ENCODE results near the gene ELK3.

The ELK3 gene

GRCh38 chr12:96235484-96235826, 41.3 kb downstream of the ELK3 start:
- ATAC-seq = no peak
- TF ChIP-seq TOX (CRISPR knock-in tag; IDR thresholded peaks at IDR 0.05; ENCODE audit: borderline replicate concordance) (no peak), ZFP30 (CRISPR knock-in tag; IDR thresholded peaks at IDR 0.05) (no peak), SNAI2 (CRISPR knock-in tag; IDR thresholded peaks at IDR 0.05) (no peak), OSR1 (CRISPR knock-in tag; IDR thresholded peaks at IDR 0.05) (no peak), TCF4 (CRISPR knock-in tag; IDR thresholded peaks at IDR 0.05; ENCODE audit: borderline replicate concordance) (no peak), BACH2 (CRISPR knock-in tag; IDR thresholded peaks at IDR 0.05; ENCODE audit: borderline replicate concordance) (no peak), TSHZ2 (CRISPR knock-in tag; IDR thresholded peaks at IDR 0.05) (no peak), ZNF565 (CRISPR knock-in tag; conservative IDR thresholded peaks at IDR 0.05; ENCODE audit: low read depth) (no peak), CREB5 (CRISPR knock-in tag; IDR thresholded peaks at IDR 0.05; ENCODE audit: low read depth) (no peak), ZFP3 (CRISPR knock-in tag; IDR thresholded peaks at IDR 0.05) (no peak), ZNF8 (CRISPR knock-in tag; IDR thresholded peaks at IDR 0.05) (no peak), CSDC2 (CRISPR knock-in tag; IDR thresholded peaks at IDR 0.05) (no peak), ZNF70 (CRISPR knock-in tag; IDR thresholded peaks at IDR 0.05) (no peak), RARB (CRISPR knock-in tag; IDR thresholded peaks at IDR 0.05) (no peak)

- TF ChIP-seq PATZ1 (CRISPR knock-in tag; IDR thresholded peaks at IDR 0.05; ENCODE audit: borderline replicate concordance) (no peak), ESRRG (CRISPR knock-in tag; IDR thresholded peaks at IDR 0.05) (no peak), ZC3H10 (CRISPR knock-in tag; IDR thresholded peaks at IDR 0.05) (no peak), RARB (CRISPR knock-in tag; IDR thresholded peaks at IDR 0.05) (no peak), ZFP3 (CRISPR knock-in tag; IDR thresholded peaks at IDR 0.05) (no peak), TSHZ2 (CRISPR knock-in tag; IDR thresholded peaks at IDR 0.05) (no peak), SNAI2 (CRISPR knock-in tag; IDR thresholded peaks at IDR 0.05) (no peak)
- ATAC-seq = no peak
Observed at GRCh38 chr12:96236221-96236822, 42.1 kb downstream of the ELK3 start.

GRCh38 chr12:96237035-96237434, 42.9 kb downstream of the ELK3 start:
- TF ChIP-seq ZNF8 (CRISPR knock-in tag; IDR thresholded peaks at IDR 0.05) (no peak), ZC3H10 (CRISPR knock-in tag; IDR thresholded peaks at IDR 0.05) (no peak), TOX (CRISPR knock-in tag; IDR thresholded peaks at IDR 0.05; ENCODE audit: borderline replicate concordance) (no peak), POU6F1 (CRISPR knock-in tag; IDR thresholded peaks at IDR 0.05; ENCODE audit: borderline replicate concordance, low read depth) (no peak), GLIS3 (CRISPR knock-in tag; IDR thresholded peaks at IDR 0.05) (no peak), CREB5 (CRISPR knock-in tag; IDR thresholded peaks at IDR 0.05; ENCODE audit: low read depth) (no peak), ZFP30 (CRISPR knock-in tag; IDR thresholded peaks at IDR 0.05) (no peak), ZFP3 (CRISPR knock-in tag; IDR thresholded peaks at IDR 0.05) (no peak), PATZ1 (CRISPR knock-in tag; IDR thresholded peaks at IDR 0.05; ENCODE audit: borderline replicate concordance) (no peak), ISL1 (CRISPR knock-in tag; IDR thresholded peaks at IDR 0.05) (no peak), SNAI2 (CRISPR knock-in tag; IDR thresholded peaks at IDR 0.05) (no peak)
- no peak for ATAC-seq
